ENCODE measurements around the gene PROKR1.
"Not testable (repeated sequence)": the region's sequence is repeated elsewhere in the genome, so short reads cannot be mapped to it uniquely, and the experiment has no call there.

Gene PROKR1

GRCh38 chr2:68643011-68643873, at the start of gene PROKR1:
Gene PROKR1 (plus strand): TSS chr2:68643579. CDS start chr2:68645822, 2,243 bp downstream.
- DNase-seq = no peak

- DNase-seq = no peak
Measured at GRCh38 chr2:68594041-68594440, 49.3 kb upstream of the PROKR1 start.

GRCh38 chr2:68594674-68595492, 48.5 kb upstream of the PROKR1 start:
- DNase-seq = no peak

GRCh38 chr2:68595493-68595785, 47.9 kb upstream of the PROKR1 start:
- DNase-seq = not testable (repeated sequence)

- DNase-seq = not testable (repeated sequence)
Measured at GRCh38 chr2:68600495-68600894, 42.9 kb upstream of the PROKR1 start.

GRCh38 chr2:68603059-68603458, 40.3 kb upstream of the PROKR1 start:
- DNase-seq = no peak

- no peak for DNase-seq
Measured at GRCh38 chr2:68604077-68604476, 39.3 kb upstream of the PROKR1 start.

GRCh38 chr2:68605939-68606338, 37.4 kb upstream of the PROKR1 start:
- no peak for DNase-seq

- no peak for DNase-seq
Measured at GRCh38 chr2:68606759-68607158, 36.6 kb upstream of the PROKR1 start.

- no peak for DNase-seq
Measured at GRCh38 chr2:68607837-68608236, 35.5 kb upstream of the PROKR1 start.

GRCh38 chr2:68612765-68613519, 30.4 kb upstream of the PROKR1 start:
- no peak for DNase-seq

GRCh38 chr2:68620772-68621171, 22.6 kb upstream of the PROKR1 start:
- DNase-seq = no peak

- DNase-seq = no peak
Measured at GRCh38 chr2:68623820-68624219, 19.6 kb upstream of the PROKR1 start.

GRCh38 chr2:68627615-68628014, 15.8 kb upstream of the PROKR1 start:
- DNase-seq = no peak

- no peak for DNase-seq
Measured at GRCh38 chr2:68632021-68632420, 11.4 kb upstream of the PROKR1 start.

- no peak for DNase-seq
Measured at GRCh38 chr2:68637047-68637446, 6.3 kb upstream of the PROKR1 start.

- no peak for DNase-seq
Measured at GRCh38 chr2:68643874-68644485, 601 bp downstream of the PROKR1 start.

- DNase-seq = no peak
Measured at GRCh38 chr2:68645523-68645922, 2.1 kb downstream of the PROKR1 start.

- DNase-seq = no peak
Measured at GRCh38 chr2:68646303-68646702, 2.9 kb downstream of the PROKR1 start.

- no peak for DNase-seq
Measured at GRCh38 chr2:68650645-68651044, 7.3 kb downstream of the PROKR1 start.

- DNase-seq = no peak
Measured at GRCh38 chr2:68653034-68653433, 9.7 kb downstream of the PROKR1 start.

- DNase-seq = no peak
Measured at GRCh38 chr2:68653538-68653982, 10.2 kb downstream of the PROKR1 start.

- DNase-seq = no peak
Measured at GRCh38 chr2:68658266-68658665, 14.9 kb downstream of the PROKR1 start.
